Spleen (tissue), 11 donors: ENCODE results near the gene CMSS1. TPM values are rescaled to one million over a fixed set of nuclear protein-coding genes. Genes with fewer than 3 reads are reported as not detected.

Source experiments
- DNase-seq: peaks from one replicate; pipeline ENCODE4 v3.0.0-alpha.2; 2020
- H3K27ac ChIP-seq, 8 donors: fragments of 200-600 bp; sonication (generic) in 7 of 8; 1 replicate in 4 of 8; 2 replicates in 4 of 8; pipeline versions ENCODE4 v1.5.0 to v1.8.0; 2016 to 2021; ENCODE audit warnings: inconsistent platforms in 4 of 8, mild to moderate bottlenecking in 4 of 8, moderate library complexity in 1 of 8
- H3K27me3 ChIP-seq, 7 donors: fragments of 200-600 bp; sonication (generic) in 6 of 7; replicated peaks in 1 of 7; 1 replicate in 4 of 7; 2 replicates in 3 of 7; pipeline versions ENCODE4 v1.5.0 to v1.8.0; 2016 to 2021; ENCODE audit warnings: inconsistent platforms in 3 of 7, mild to moderate bottlenecking in 1 of 7
- H3K36me3 ChIP-seq, 6 donors: fragments of 200-600 bp; sonication (generic) in 5 of 6; 1 replicate in 4 of 6; 2 replicates in 2 of 6; pipeline versions ENCODE4 v1.5.0 to v1.8.0; 2016 to 2021; ENCODE audit warnings: inconsistent platforms in 2 of 6
- H3K4me1 ChIP-seq, 6 donors: fragments of 200-600 bp; sonication (generic) in 5 of 6; 1 replicate in 3 of 6; 2 replicates in 3 of 6; pipeline versions ENCODE4 v1.5.0 to v1.8.0; 2016 to 2021; ENCODE audit warnings: inconsistent platforms in 3 of 6
- H3K4me3 ChIP-seq, 8 donors: fragments of 200-600 bp; sonication (generic) in 7 of 8; 1 replicate in 4 of 8; 2 replicates in 4 of 8; pipeline versions ENCODE4 v1.5.0 to v1.8.0; 2016 to 2021; ENCODE audit warnings: inconsistent platforms in 4 of 8, mild to moderate bottlenecking in 4 of 8, moderate library complexity in 2 of 8
- H3K9me3 ChIP-seq, 8 donors: fragments of 200-600 bp; sonication (generic) in 7 of 8; 1 replicate in 4 of 8; 2 replicates in 4 of 8; pipeline versions ENCODE4 v1.5.0 to v1.8.0; 2016 to 2021; ENCODE audit warnings: inconsistent platforms in 4 of 8
- CTCF ChIP-seq, 11 experiments: fragments of 200-600 bp in 7 of 11; fragments of 450-650 bp in 4 of 11; sonication (generic) in 4 of 11; IDR thresholded peaks in 8 of 11; conservative IDR thresholded peaks in 3 of 11; 1 replicate in 7 of 11; 2 replicates in 4 of 11; pipeline versions ENCODE4 v1.4.0 to v1.8.0; 2016 to 2021; ENCODE audit warnings: antibody characterized with exemption in 11 of 11, inconsistent platforms in 4 of 11, mild to moderate bottlenecking in 1 of 11
- POLR2A ChIP-seq, 3 donors: fragments of 450-650 bp; IDR thresholded peaks; one replicate each; pipeline ENCODE4 v1.5.1; 2017; ENCODE audit warnings: antibody characterized with exemption in 3 of 3, mild to moderate bottlenecking in 1 of 3
- POLR2AphosphoS5 ChIP-seq, 3 donors: sonication (generic); formaldehyde crosslinking; IDR thresholded peaks; one replicate each; pipeline ENCODE4 v1.5.1; 2017; ENCODE audit warnings: antibody characterized with exemption in 3 of 3
- WGBS, 5 donors: extraction: QIAGEN DNeasy Blood & Tissue Kit in 3 of 5; methylation state at CpG; one replicate each; pipeline versions ENCODE4 v1.1.5 to v1.1.7; 2013 to 2018; 5-methylcytosine and 5-hydroxymethylcytosine counted together
- intact Hi-C: fragments of 100-400 bp; cut with DNase I; formaldehyde crosslinking; loops from one replicate; pipeline ENCODE4 v1.15.0; 2023; ENCODE audit warnings: low total_unique reads
- polyA plus RNA-seq, 3 donors: library from polyadenylated mRNA; stranded (reverse); fragments of 200-250 nt; gene quantifications; one replicate each; pipeline ENCODE4 v1.2.1, GENCODE V29; 2013
- total RNA-seq, 7 donors: library from RNA; depleted of rRNA in 3 of 7; stranded (reverse); fragments of >200 nt in 3 of 7; fragmentation: NEBNext Ultra II Directional in 4 of 7; extraction: Animal tissue kit (Norgen Biotek cat#: 25700) in 4 of 7; gene quantifications; one replicate each; pipeline versions ENCODE4 v1.1.0 to v1.2.1, GENCODE V29; 2016 to 2021
- donor health status: healthy with polysubstance abuse.
- donor health status: DM: no; HTN: no; CAD: no; lungs with moderate emphysema.
- donor health status: DM: no; HTN: no; CAD: no.
- donor health status: Bipolar disorder and iron deficiency.
- donor health status: healthy.
- donor health status: DM: no; HTN: no; CAD: no.
- donor health status: DM: yes; HTN: yes; CAD: no.

Gene CMSS1
- total and polyA plus RNA-seq, 10 donors, result 6.9 to 30.1 (median 20.0) TPM

DNA sequence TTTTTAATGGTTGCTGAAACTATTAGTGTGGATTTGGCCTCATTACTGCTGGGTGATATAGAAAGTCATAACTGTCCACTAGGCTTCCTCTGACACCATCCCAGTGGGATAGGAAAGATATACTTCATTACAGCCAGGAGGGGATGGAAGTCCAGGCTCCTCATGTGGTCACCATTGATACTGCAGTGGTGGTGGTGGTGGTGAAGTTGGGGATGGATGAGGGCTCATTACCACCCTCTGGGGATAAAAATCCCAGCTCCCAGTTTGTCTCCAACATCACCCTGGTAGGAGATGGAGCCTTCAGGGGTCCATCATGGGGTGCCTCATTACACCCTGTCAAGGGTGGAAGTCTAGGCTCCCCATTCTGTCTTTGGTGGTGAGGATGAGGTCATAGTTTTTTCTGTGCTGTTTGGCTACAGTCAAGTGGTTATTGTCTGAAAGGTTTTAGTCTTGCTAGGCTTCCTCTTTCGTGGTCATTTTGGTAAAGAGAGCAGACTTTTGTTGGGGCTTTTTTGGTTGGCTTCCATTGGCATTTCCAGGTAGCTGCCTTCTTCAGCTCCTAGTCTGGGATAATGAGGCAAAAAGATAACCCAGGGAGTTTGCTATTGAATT, 326.7 kb downstream of the CMSS1 start:
- peaks cover 5 to 31% (median 16%) of the 10 kb centered on the region in 8 donors for H3K9me3 ChIP-seq
- no peak for TF ChIP-seq CTCF (IDR thresholded peaks at IDR 0.05 in 8 of 11, conservative IDR thresholded peaks at IDR 0.05 in 3 of 11)
- no peak for TF ChIP-seq POLR2A (IDR thresholded peaks at IDR 0.05)
- TF ChIP-seq POLR2AphosphoS5 (IDR thresholded peaks at IDR 0.05), result no peak
- intact Hi-C loops, result no loop called here
- no peak overlapping the region for H3K27ac ChIP-seq
- peaks cover 0 to 13% (median 0%) of the 10 kb centered on the region in 6 donors for H3K36me3 ChIP-seq
- no peak overlapping the region for H3K4me3 ChIP-seq
- no peaks in the 10 kb centered on the region for H3K4me1 ChIP-seq
- DNase-seq, result no peak
- H3K27me3 ChIP-seq, result no peaks in the 10 kb centered on the region
- WGBS, 5 donors, result 73 to 91% (median 86%) methylated on average over 1 of the region's 1 CpG

- peaks cover 0 to 3% (median 0%) of the 10 kb centered on the region in 8 donors for H3K9me3 ChIP-seq
- TF ChIP-seq POLR2A (IDR thresholded peaks at IDR 0.05), result no peak
- TF ChIP-seq POLR2AphosphoS5 (IDR thresholded peaks at IDR 0.05), result no peak
- no peak for TF ChIP-seq CTCF (IDR thresholded peaks at IDR 0.05 in 8 of 11, conservative IDR thresholded peaks at IDR 0.05 in 3 of 11)
- H3K4me1 ChIP-seq, result no peaks in the 10 kb centered on the region
- DNase-seq, result no peak
- no peak overlapping the region for H3K27ac ChIP-seq
- 75 to 87% (median 82%) methylated on average over 2 of the region's 2 CpGs for WGBS, 5 donors
- H3K4me3 ChIP-seq, result no peak overlapping the region
- peaks cover 0 to 32% (median 2%) of the 10 kb centered on the region in 6 donors for H3K36me3 ChIP-seq
- no peaks in the 10 kb centered on the region for H3K27me3 ChIP-seq
- intact Hi-C loops, result no loop called here
These were observed 331.5 kb downstream of the CMSS1 start for GRCh38 chr3:100149130-100149529.

DNA sequence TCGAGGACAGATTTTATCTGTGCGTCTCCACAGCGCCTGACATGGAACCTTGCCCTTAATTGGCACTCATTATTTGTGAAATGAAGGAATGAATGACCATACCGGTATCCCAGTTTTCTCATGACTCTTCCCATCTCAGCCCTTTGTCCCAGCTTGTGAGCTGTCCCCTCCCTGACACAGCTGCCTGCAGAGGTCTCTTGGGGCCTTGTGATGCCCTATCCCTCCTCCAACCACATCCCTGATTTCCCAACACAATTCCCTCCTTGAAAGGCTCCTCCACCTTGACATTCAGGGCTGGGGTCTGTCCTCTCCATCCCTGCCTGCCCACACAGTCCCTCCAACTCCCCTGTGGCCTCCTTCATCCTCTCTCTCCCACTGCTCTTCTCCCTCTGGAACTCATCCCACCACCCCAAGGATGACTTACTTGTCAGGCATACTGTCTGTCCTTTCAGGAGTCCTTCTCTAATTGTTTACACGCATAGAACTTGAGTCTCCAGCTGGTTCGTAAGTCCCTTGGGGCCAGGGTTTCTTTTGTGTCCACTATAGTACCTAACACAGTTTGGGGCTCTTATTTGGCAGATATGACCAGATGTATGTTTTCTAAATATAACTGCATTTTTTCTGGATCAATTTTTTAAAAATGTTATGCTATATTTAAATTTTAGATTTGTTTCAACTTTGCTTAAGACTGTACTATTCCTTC, 332.2 kb downstream of the CMSS1 start:
- WGBS, 5 donors, result 92 to 98% (median 95%) methylated on average over 6 of the region's 6 CpGs
- H3K27ac ChIP-seq, result no peak overlapping the region

More for the DNA sequence above, 332.2 kb downstream of the CMSS1 start:
- H3K9me3 ChIP-seq, result peaks cover 0 to 10% (median 4%) of the 10 kb centered on the region in 8 donors
- intact Hi-C loops, result no loop called here
- H3K27me3 ChIP-seq, result no peaks in the 10 kb centered on the region
- H3K36me3 ChIP-seq, result peaks cover 0 to 38% (median 2%) of the 10 kb centered on the region in 6 donors
- H3K4me1 ChIP-seq, result no peaks in the 10 kb centered on the region
- no peak overlapping the region for H3K4me3 ChIP-seq
- no peak for DNase-seq
- TF ChIP-seq POLR2A (IDR thresholded peaks at IDR 0.05) (no peak), POLR2AphosphoS5 (IDR thresholded peaks at IDR 0.05) (no peak), CTCF (IDR thresholded peaks at IDR 0.05 in 8 of 11, conservative IDR thresholded peaks at IDR 0.05 in 3 of 11) (no peak)
